ENCODE measurements around the gene MTHFD2.
"Not testable (repeated sequence)": the region's sequence is repeated elsewhere in the genome, so short reads cannot be mapped to it uniquely, and the experiment has no call there.

Gene MTHFD2

GRCh38 chr2:74205113-74205512, 6.7 kb downstream of the MTHFD2 start:
- Histone ChIP-seq H3K4me3 (ENCODE audit: low read depth, low read length) (no peak overlapping the region), H3K36me3 (replicated peaks) (peaks cover 42% of the 10 kb centered on the region), H3K27ac (no peak overlapping the region), H3K27me3 (replicated peaks) (no peaks in the 10 kb centered on the region)
- TF ChIP-seq CTCF (IDR thresholded peaks at IDR 0.05; ENCODE audit: low read depth, low read length, missing control alignments) = no peak
- DNase-seq = no peak
- in situ Hi-C loops (cut with HindIII; ENCODE audit: low pct_ligation_motif_present, low sequenced_read_pairs) = no loop called here

- Histone ChIP-seq H3K4me3 (ENCODE audit: low read depth, low read length) (no peak overlapping the region), H3K27ac (no peak overlapping the region), H3K36me3 (replicated peaks) (peaks cover 46% of the 10 kb centered on the region), H3K27me3 (replicated peaks) (no peaks in the 10 kb centered on the region)
- TF ChIP-seq CTCF (IDR thresholded peaks at IDR 0.05; ENCODE audit: low read depth, low read length, missing control alignments) = no peak
- no peak for DNase-seq
- in situ Hi-C loops (cut with HindIII; ENCODE audit: low pct_ligation_motif_present, low sequenced_read_pairs) = no loop called here
Measured at GRCh38 chr2:74205596-74205995, 7.2 kb downstream of the MTHFD2 start.

- in situ Hi-C loops (cut with HindIII; ENCODE audit: low pct_ligation_motif_present, low sequenced_read_pairs) = no loop called here
- Histone ChIP-seq H3K4me3 (ENCODE audit: low read depth, low read length) (no peak overlapping the region), H3K27me3 (replicated peaks) (no peaks in the 10 kb centered on the region), H3K27ac (peak overlapping the region; percentile 48), H3K36me3 (replicated peaks) (peaks cover 51% of the 10 kb centered on the region)
- TF ChIP-seq CTCF (IDR thresholded peaks at IDR 0.05; ENCODE audit: low read depth, low read length, missing control alignments) = no peak
- peak; percentile 34 for DNase-seq
Measured at GRCh38 chr2:74206180-74206688, 7.8 kb downstream of the MTHFD2 start.

GRCh38 chr2:74212702-74213410, 14.4 kb downstream of the MTHFD2 start:
- Histone ChIP-seq H3K27me3 (replicated peaks) (no peaks in the 10 kb centered on the region), H3K27ac (no peak overlapping the region), H3K36me3 (replicated peaks) (peaks cover 69% of the 10 kb centered on the region), H3K4me3 (ENCODE audit: low read depth, low read length) (no peak overlapping the region)
- no peak for TF ChIP-seq CTCF (IDR thresholded peaks at IDR 0.05; ENCODE audit: low read depth, low read length, missing control alignments)
- in situ Hi-C loops (cut with HindIII; ENCODE audit: low pct_ligation_motif_present, low sequenced_read_pairs) = no loop called here
- DNase-seq = no peak

- H3K4me3 ChIP-seq (ENCODE audit: low read depth, low read length); in situ Hi-C loops (cut with HindIII; ENCODE audit: low pct_ligation_motif_present, low sequenced_read_pairs); DNase-seq; H3K27ac ChIP-seq; H3K27me3 ChIP-seq (replicated peaks): not testable (repeated sequence)
- peaks cover 50% of the 10 kb centered on the region for H3K36me3 ChIP-seq (replicated peaks)
Measured at GRCh38 chr2:74215771-74216170, 17.4 kb downstream of the MTHFD2 start.

- Histone ChIP-seq H3K27me3 (replicated peaks) (no peaks in the 10 kb centered on the region), H3K27ac (no peak overlapping the region), H3K36me3 (replicated peaks) (peaks cover 43% of the 10 kb centered on the region), H3K4me3 (ENCODE audit: low read depth, low read length) (no peak overlapping the region)
- in situ Hi-C loops (cut with HindIII; ENCODE audit: low pct_ligation_motif_present, low sequenced_read_pairs) = no loop called here
- no peak for TF ChIP-seq CTCF (IDR thresholded peaks at IDR 0.05; ENCODE audit: low read depth, low read length, missing control alignments)
- DNase-seq = no peak
Measured at GRCh38 chr2:74216642-74217041, 18.2 kb downstream of the MTHFD2 start.
